HEK293T (cell line): ENCODE data around the gene RABGAP1L.

Experiments
- ARNT ChIP-seq: fragments of 450-650 bp; IDR thresholded peaks from 2 replicates; pipeline ENCODE4 v1.6.1; 2017; ENCODE audit warnings: mild to moderate bottlenecking
- FOXM1 ChIP-seq: fragments of 450-650 bp; IDR thresholded peaks from 2 replicates; pipeline ENCODE4 v1.6.1; 2017; ENCODE audit warnings: mild to moderate bottlenecking, borderline replicate concordance
- PKNOX1 ChIP-seq: fragments of 450-650 bp; IDR thresholded peaks from 2 replicates; pipeline ENCODE4 v1.6.1; 2016
- SUZ12 ChIP-seq: fragments of 450-650 bp; IDR thresholded peaks from 2 replicates; pipeline ENCODE4 v1.6.1; 2016; ENCODE audit warnings: mild to moderate bottlenecking

- TF ChIP-seq SUZ12 (no peak), ARNT (no peak), PKNOX1 (no peak), FOXM1 (no peak)
These were observed 743.3 kb downstream of the RABGAP1L start for GRCh38 chr1:174902531-174903099.
